ENCODE data around the gene RSL1D1. TPM values are rescaled to one million over a fixed set of nuclear protein-coding genes. Genes with fewer than 3 reads are reported as not detected.

Gene RSL1D1
- total RNA-seq, 1 donor from 2014 or later = 148 TPM

GRCh38 chr16:11869353-11870228 lies 18.2 kb upstream of the RSL1D1 start:
- Histone ChIP-seq H3K27ac (no peak overlapping the region), H3K4me3 (no peak overlapping the region), H3K9me3 (no peaks in the 10 kb centered on the region), H3K27me3 (no peaks in the 10 kb centered on the region), H3K4me1 (peaks cover 14% of the 10 kb centered on the region), H3K36me3 (peaks cover 0 to 25% of the 10 kb centered on the region in 2 donors)
- TF ChIP-seq POLR2A (IDR thresholded peaks at IDR 0.05) (no peak), POLR2AphosphoS5 (IDR thresholded peaks at IDR 0.05; ENCODE audit: insufficient read depth in 1 of 2, low read depth in 1 of 2) (no peak)
- TF ChIP-seq, protein P1, sequence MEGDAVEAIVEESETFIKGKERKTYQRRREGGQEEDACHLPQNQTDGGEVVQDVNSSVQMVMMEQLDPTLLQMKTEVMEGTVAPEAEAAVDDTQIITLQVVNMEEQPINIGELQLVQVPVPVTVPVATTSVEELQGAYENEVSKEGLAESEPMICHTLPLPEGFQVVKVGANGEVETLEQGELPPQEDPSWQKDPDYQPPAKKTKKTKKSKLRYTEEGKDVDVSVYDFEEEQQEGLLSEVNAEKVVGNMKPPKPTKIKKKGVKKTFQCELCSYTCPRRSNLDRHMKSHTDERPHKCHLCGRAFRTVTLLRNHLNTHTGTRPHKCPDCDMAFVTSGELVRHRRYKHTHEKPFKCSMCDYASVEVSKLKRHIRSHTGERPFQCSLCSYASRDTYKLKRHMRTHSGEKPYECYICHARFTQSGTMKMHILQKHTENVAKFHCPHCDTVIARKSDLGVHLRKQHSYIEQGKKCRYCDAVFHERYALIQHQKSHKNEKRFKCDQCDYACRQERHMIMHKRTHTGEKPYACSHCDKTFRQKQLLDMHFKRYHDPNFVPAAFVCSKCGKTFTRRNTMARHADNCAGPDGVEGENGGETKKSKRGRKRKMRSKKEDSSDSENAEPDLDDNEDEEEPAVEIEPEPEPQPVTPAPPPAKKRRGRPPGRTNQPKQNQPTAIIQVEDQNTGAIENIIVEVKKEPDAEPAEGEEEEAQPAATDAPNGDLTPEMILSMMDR (IDR thresholded peaks at IDR 0.05) = no peak
- intact Hi-C loops (cut with DNase I) = no loop called here
- DNase-seq (ENCODE audit: extremely low spot score in 2 of 2) = no peak

DNA sequence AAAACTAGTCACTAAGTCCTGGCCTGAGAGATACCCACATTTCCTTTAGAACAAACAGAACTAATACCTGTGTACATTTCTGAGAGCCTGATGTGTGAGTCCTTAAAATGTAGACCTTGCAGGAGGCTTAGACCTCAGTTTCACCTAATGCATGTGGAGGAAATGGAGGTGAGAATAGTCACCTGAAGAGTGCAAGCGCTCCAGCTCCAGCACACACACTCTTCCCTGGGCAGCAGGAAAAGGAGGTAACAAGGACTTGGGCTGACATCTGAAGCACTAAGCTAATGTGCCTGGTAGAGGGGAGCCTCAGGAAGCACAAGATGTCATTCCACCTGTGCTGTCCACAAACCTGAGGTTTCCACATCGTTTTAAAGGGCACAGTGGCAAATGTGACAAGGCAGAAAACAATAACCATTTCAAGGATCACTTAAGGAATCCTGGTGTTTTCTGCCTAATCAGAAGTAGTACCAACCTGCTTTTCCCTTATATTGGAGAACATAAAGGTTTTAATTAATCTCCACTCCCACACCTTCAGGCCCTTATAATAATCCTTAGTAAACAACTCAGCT lies 17.2 kb upstream of the RSL1D1 start:
- H3K27ac ChIP-seq = no peak overlapping the region
- TF ChIP-seq POLR2A (IDR thresholded peaks at IDR 0.05) = no peak
- TF ChIP-seq, protein P1 (IDR thresholded peaks at IDR 0.05) = no peak
- intact Hi-C loops (cut with DNase I) = no loop called here
- peaks cover 14% of the 10 kb centered on the region for H3K4me1 ChIP-seq
- H3K27me3 ChIP-seq = no peaks in the 10 kb centered on the region
- no peak for DNase-seq (ENCODE audit: extremely low spot score in 2 of 2)
- H3K36me3 ChIP-seq = peaks cover 0 to 16% of the 10 kb centered on the region in 2 donors
- H3K9me3 ChIP-seq = no peaks in the 10 kb centered on the region
- no peak overlapping the region for H3K4me3 ChIP-seq

DNA sequence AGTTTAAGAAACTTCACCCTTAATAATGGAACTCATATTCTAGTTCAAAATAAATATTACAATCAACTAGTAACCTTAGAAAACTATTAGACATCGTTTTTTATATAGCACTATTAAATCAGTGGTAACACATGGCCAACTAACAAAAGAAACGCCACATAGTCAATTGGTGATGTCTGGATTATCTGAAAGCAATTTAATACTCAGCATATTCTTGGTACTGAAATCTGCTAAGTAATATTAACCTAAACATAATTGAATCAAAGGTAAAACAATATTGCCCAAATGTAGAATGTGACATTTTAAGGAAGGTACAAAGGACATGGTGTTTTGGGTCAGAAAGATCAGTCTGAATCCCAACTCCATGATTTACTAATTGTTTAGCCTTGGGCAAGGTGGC lies 11.1 kb upstream of the RSL1D1 start:
- TF ChIP-seq POLR2AphosphoS5 (IDR thresholded peaks at IDR 0.05; ENCODE audit: insufficient read depth in 1 of 2, low read depth in 1 of 2) (no peak), POLR2A (IDR thresholded peaks at IDR 0.05) (no peak)
- TF ChIP-seq, protein P1 (IDR thresholded peaks at IDR 0.05) = no peak
- Histone ChIP-seq H3K36me3 (no peaks in the 10 kb centered on the region), H3K9me3 (no peaks in the 10 kb centered on the region), H3K27me3 (no peaks in the 10 kb centered on the region), H3K4me3 (no peak overlapping the region), H3K4me1 (peaks cover 9% of the 10 kb centered on the region), H3K27ac (no peak overlapping the region)
- intact Hi-C loops (cut with DNase I) = no loop called here
- DNase-seq (ENCODE audit: extremely low spot score in 2 of 2) = no peak

- Histone ChIP-seq H3K27me3 (no peaks in the 10 kb centered on the region), H3K4me1 (peaks cover 29% of the 10 kb centered on the region), H3K27ac (no peak overlapping the region), H3K9me3 (no peaks in the 10 kb centered on the region), H3K4me3 (no peak overlapping the region), H3K36me3 (no peaks in the 10 kb centered on the region)
- TF ChIP-seq POLR2A (IDR thresholded peaks at IDR 0.05) = no peak
- TF ChIP-seq POLR2AphosphoS5 (IDR thresholded peaks at IDR 0.05; ENCODE audit: insufficient read depth in 1 of 2, low read depth in 1 of 2) = no peak
- TF ChIP-seq, protein P1 (IDR thresholded peaks at IDR 0.05) = no peak
- DNase-seq (ENCODE audit: extremely low spot score in 2 of 2) = no peak
- intact Hi-C loops (cut with DNase I) = loop anchor here (10.0 kb wide), 1 partner anchor 58 kb away; the partner anchor contains the start of gene GSPT1
Measured at GRCh38 chr16:11857161-11857560, 5.8 kb upstream of the RSL1D1 start.
